HG02642 (cell line): ENCODE measurements around the gene SELENOP.
"Not testable (repeated sequence)": the region's sequence is repeated elsewhere in the genome, so short reads cannot be mapped to it uniquely, and the experiment has no call there.

Experiments used
- ATAC-seq: cut with Tn5 transposase; IDR thresholded peaks from one replicate; pipeline ENCODE4 v1.9.1; 2021; ENCODE audit warnings: mild to moderate bottlenecking; ENCODE audit not compliant: unreplicated experiment, poor library complexity

Gene SELENOP

DNA sequence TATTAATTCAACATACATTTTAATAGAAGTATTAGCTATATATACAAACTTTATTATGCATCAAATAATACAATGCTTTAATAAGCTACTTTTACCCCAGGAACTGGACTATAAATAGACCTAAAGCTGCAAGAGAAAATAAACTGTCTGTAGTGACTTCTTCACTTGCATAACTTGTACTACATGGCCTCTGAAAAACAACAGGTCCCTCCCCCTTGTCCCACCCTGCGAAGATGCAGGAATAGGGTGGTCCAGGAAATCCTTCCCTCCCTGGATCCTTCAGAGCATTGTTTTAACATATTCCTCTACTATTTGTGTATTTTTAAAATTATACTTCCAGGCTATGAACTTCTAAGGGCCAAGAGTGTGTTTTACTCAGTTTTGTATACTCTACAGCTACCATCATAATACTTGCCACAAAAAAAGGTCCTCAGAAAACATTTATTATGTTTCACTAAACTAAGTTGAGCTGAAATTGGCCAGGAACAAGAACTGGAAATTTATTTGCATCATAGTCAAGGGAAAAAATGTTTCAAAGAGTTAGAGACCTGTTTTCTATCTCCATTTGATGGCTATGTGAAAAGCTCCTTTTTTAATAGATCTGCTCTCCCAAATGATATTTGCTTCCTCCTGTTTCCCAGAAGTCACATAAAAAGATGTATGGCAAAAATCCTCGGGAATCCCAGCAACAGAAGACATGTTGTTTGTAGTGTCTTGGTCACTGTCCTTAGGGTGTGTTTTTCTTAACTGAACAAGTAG, 15.2 kb upstream of the SELENOP start:
- no peak for ATAC-seq

DNA sequence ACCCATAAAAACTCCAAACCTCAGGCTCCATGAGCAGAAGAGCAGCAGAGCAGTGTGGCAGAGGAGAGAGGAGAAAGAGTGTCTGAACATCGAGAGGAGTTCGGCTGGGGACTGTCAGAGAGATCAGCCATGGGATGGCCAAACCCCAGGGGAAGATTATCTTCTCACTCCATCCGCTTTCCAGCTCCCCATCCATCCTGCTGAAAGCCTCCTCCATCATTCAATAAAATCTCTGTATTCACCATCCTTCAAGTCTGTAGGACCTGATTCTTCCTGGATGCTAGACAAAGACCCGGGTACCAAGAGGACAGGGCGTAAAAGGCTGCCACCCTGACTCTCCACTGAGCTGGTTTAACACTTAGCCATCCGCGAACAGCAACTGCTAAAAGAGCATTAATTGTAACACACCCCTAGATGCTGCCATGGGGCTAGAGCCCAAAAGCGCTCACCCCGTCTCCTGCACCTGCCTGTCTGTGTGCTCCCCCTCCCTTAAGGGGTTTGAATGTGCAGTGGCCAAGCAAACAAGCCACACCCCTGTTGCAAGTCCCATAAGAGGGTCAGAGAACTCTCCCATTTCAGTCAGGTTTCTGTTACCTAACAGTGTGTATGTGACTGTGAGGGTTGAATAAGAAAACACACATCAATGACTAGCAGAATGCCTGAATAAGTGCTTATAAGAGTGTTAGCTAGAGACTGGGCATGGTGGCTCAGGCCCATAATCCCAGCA, 13.9 kb upstream of the SELENOP start:
- ATAC-seq: no peak

GRCh38 chr5:42824347-42824976, 12.8 kb upstream of the SELENOP start:
- ATAC-seq: no peak

DNA sequence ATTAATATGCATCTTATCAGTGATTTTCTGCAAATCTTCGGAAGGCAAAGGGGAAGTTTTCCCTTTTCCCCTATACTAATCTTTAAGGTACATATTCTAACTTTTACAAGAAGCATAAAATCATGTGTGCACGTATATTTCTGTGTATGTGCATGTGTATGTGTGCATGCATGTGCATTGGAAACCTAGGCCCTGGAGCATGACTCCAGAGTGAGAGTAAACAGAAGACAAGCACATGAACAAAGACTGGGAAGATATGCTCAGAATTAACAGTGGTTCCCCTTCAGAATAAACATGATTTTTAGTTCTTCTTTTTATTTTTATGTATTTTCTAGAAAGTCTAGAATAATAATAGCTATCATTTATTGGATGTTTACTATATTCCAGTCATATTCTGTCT, 10.9 kb upstream of the SELENOP start:
- ATAC-seq: no peak

GRCh38 chr5:42819745-42820144, 8.1 kb upstream of the SELENOP start:
- ATAC-seq: no peak

GRCh38 chr5:42816546-42816945, 4.9 kb upstream of the SELENOP start:
- not testable (repeated sequence) for ATAC-seq

DNA sequence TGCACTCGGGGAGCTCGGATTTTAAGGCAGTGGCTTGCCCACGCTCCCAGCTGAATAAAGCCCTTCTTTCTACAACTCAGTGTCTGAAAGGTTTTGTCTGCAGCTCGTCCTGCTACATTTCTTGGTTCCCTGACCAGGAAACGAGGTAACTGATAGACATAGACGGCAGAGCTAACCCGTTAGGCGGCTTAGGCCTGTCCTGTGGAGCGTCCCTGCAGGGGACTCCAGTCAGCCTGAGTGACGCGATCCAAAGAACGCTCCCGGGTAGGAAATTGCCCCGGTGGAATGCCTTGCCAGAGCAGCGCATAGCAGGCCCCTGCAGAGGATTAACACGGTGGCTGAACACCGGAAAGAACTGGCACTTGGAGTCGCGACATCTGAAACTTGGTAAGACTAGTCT, 1.8 kb upstream of the SELENOP start:
- no peak for ATAC-seq

DNA sequence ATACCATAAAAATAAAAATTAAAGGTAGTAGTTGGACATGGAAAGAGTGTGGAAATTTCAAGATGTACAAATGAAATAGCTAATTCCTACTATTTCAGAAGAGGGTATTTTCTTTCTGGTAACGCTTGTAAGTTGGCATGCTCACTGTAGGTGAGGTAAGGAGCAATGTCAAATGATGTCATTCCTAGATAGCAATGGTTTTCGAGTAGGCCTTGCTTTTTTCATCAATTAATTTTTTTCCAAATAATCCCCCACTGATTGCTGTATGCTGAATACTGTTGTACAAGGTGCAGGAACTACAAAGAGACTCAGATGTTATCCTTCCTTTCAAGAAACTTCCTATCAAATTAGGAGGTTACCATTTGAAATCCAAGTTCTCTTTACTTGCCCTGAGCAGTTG, 928 bp upstream of the SELENOP start:
- ATAC-seq: no peak

GRCh38 chr5:42810834-42811590, 680 bp downstream of the SELENOP start:
- ATAC-seq: no peak

DNA sequence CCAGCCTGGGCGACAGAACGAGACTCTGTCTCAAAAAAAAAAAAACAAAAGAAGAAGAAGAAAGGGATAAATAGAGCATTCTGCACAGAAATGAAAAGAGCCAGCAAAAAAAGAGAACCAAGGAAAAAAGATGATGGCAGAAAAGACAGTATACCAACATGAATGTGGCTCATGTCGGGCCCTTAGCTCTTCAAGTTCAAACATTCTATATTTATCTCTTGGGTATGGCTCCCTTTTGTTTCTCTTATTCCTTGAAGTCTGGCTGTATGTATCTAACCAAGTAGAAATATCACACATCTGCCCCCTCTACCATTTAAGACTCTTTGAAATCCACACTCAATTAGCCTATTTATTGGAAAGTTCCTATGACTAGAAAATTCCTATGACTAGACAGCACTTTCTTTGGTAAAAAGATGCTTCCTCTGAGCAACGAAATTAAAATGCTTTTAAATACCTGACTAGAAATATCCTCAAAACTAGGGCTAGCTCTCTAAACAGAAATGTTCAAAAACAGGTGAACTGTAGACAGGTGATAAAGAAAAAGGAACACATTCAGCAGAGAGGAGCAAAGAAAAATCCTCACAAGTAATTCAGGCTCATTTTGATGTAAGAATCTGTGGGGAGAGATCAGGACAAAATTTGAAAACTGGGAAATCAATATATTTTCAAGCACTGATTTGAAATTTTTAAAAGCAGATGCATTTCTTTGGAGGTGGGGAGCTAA, 2.6 kb downstream of the SELENOP start:
- no peak for ATAC-seq

- no peak for ATAC-seq
These were observed 3.8 kb downstream of the SELENOP start for GRCh38 chr5:42807722-42808447.

DNA sequence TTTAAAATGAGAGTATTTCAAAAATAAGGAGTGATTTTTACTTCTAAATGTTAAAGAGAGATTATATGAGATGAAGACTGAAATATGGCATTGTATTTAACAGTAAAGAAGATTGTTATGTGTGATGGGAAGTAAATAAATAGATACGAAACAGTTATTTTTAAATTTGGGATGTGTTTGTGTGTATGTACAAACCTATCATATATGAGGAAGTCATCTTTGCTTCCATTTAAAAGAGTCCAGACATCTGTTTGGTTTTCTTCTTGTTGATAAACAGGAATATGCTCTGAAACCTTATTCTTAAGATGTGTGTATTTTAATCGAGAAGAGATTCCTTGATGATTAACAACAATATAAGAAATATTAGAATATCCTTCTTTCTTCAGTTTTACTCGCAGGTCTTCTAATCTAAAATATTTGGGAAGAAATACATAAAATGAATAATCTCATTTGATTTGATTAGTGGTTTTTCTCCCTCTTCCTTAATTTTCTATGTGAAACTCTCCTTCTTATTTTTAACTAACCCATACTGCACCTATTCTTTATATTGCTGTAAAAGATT, 4.9 kb downstream of the SELENOP start:
- ATAC-seq: no peak

DNA sequence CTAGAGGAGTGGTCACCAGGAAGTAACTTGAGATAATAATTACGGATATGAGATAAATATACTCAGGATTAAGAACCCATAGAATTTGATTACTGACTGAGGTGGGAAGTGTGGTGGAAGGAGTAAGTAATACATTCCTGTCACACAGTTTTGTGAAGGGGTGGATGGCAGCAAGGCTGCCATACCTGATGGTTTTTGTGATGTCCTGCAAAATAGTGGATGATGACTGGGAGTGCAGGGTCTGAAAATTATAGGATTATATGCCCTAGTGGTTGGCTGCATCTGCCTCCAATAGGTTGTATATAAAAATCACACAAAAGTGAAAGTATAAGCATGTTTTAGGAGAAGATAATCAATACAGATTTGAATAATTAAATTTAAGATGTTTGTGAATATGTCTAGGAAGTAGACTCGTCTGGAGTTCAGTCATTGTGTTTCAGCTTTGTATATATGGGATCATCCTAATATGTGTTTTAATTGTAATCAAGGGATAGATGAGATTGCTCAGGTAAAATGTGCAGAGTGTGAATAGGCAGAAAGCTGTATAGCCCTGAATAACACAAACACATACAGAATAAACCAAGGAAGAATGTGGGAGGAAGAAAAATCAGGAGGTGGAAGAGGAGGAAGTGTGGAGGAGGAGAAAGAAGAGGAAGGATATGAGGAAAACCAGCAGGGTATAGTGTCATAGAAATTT, 5.5 kb downstream of the SELENOP start:
- ATAC-seq: no peak

- ATAC-seq: no peak
These were observed 6.9 kb downstream of the SELENOP start for GRCh38 chr5:42804717-42805339.

DNA sequence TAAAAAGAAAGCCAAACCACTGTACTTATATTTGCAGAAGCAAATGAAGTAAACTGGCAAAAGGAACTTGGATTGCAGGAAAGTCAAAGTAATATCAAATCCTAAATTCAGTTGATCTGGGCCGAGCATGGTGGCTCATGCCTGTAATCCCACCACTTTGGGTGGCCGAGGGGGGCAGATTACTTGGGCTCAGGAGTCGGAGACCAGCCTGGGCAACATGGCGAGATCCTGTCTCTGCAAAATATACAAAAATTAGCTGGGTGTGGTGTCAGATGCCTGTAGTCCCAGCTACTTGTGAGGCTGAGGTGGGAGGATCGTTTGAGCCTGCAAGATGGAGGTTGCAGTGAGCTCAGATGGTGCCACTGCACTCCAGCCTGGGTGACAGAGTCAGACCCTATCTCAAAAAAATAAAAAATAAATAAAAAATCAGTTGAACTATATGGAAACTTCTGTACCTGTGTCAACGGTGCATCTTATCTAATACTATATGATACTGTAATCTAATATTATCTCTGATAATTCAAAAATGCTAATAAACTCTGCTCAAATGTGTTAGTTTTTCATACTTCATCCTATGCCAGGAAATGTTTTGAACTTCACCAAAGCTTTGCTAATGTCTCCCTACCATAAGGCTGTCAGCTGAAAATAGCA, 10.1 kb downstream of the SELENOP start:
- no peak for ATAC-seq

DNA sequence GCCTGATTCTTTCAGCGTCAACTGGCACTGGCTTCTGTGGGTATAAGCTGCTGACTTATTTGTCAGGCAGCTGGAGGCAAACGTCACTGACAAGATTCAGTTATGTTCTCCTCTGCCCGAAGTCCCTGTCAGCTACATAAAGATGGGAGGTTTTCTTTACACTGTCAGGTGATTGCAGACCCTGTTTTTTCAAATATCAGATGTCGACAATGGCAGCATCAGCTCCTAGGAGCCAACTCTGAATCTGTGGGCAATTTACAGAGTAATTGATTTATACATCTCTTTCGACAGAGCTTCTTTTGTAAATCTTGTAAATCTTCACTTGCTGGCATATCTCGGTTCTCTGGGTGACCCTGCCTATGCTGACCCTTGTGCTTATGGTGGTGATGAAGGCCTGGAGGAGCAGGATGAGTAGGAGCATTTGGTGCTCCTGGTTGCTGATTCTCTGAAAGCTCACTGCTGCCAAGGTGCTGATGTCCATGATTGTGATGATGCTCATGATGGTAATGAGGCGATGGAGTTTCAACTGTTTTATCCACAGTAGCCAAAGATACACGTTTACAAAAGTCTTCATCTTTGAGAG, 10.9 kb downstream of the SELENOP start:
- ATAC-seq: no peak

DNA sequence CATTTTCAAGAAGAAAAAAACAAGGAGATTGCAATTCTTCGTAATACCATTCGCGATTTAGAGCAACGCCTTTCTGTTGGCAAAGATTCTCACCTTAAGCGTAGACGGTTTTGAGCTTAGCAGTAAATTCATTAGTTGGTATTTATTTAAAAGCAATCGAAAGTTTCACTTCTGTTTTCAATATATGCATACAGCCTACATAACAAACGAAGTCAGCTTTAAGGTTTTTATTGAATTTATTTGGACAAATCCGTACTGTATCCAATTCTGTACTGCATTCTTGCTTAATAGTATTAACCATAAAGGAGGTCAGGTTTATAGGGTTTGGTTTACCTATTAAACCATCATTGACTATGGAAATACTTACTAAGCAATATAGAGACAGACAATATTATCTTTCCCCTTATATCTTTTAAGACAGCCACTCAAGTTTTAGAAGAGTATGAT, 12.0 kb downstream of the SELENOP start:
- no peak for ATAC-seq
